ENCODE measurements around the gene DIP2B. TPM values are rescaled to one million over a fixed set of nuclear protein-coding genes. Genes with fewer than 3 reads are reported as not detected.

The DIP2B gene
- total and polyA plus RNA-seq, 10 donors, result 5.6 to 96.4 (median 61.6) TPM

GRCh38 chr12:50566066-50566465 is 61.3 kb downstream of the DIP2B start:
- Histone ChIP-seq H3K9me3 (no peaks in the 10 kb centered on the region), H3K36me3 (no peaks in the 10 kb centered on the region), H3K27me3 (replicated peaks in 1 of 7) (no peaks in the 10 kb centered on the region), H3K4me3 (no peak overlapping the region), H3K27ac (peak overlapping the region in 3 of 8 donors; percentile 8 to 27 (median 21)), H3K4me1 (peaks cover 24 to 94% (median 71%) of the 10 kb centered on the region in 6 donors)
- no peak for DNase-seq
- no peak for TF ChIP-seq POLR2AphosphoS5 (IDR thresholded peaks at IDR 0.05)
- TF ChIP-seq POLR2A (IDR thresholded peaks at IDR 0.05), result no peak
- TF ChIP-seq CTCF (IDR thresholded peaks at IDR 0.05 in 8 of 11, conservative IDR thresholded peaks at IDR 0.05 in 3 of 11), result no peak
- 93 to 97% (median 94%) methylated on average over 1 of the region's 1 CpG for WGBS, 5 donors
- intact Hi-C loops (cut with DNase I; ENCODE audit: low total_unique reads), result no loop called here

GRCh38 chr12:50567926-50568325 is 63.1 kb downstream of the DIP2B start:
- WGBS, 5 donors, result 53 to 81% (median 76%) methylated on average over 1 of the region's 1 CpG
- Histone ChIP-seq H3K27me3 (replicated peaks in 1 of 7) (no peaks in the 10 kb centered on the region), H3K9me3 (no peaks in the 10 kb centered on the region), H3K4me3 (no peak overlapping the region), H3K36me3 (no peaks in the 10 kb centered on the region), H3K27ac (peak overlapping the region; percentile 50 to 83 (median 72)), H3K4me1 (peaks cover 34 to 96% (median 77%) of the 10 kb centered on the region in 6 donors)
- no peak for DNase-seq
- intact Hi-C loops (cut with DNase I; ENCODE audit: low total_unique reads), result no loop called here
- no peak for TF ChIP-seq POLR2AphosphoS5 (IDR thresholded peaks at IDR 0.05)
- TF ChIP-seq POLR2A (IDR thresholded peaks at IDR 0.05), result no peak
- TF ChIP-seq CTCF (IDR thresholded peaks at IDR 0.05 in 8 of 11, conservative IDR thresholded peaks at IDR 0.05 in 3 of 11), result no peak

GRCh38 chr12:50568338-50569091 is 63.7 kb downstream of the DIP2B start:
- TF ChIP-seq CTCF (IDR thresholded peaks at IDR 0.05 in 8 of 11, conservative IDR thresholded peaks at IDR 0.05 in 3 of 11) (no peak), POLR2AphosphoS5 (IDR thresholded peaks at IDR 0.05) (no peak), POLR2A (IDR thresholded peaks at IDR 0.05) (no peak)
- no peak for DNase-seq
- no peaks in the 10 kb centered on the region for H3K27me3 ChIP-seq (replicated peaks in 1 of 7)
- intact Hi-C loops (cut with DNase I; ENCODE audit: low total_unique reads), result no loop called here
- H3K4me3 ChIP-seq, result no peak overlapping the region
- H3K27ac ChIP-seq, result peak overlapping the region; percentile 50 to 83 (median 72)
- 51 to 74% (median 63%) methylated on average over 4 of the region's 4 CpGs for WGBS, 5 donors
- no peaks in the 10 kb centered on the region for H3K9me3 ChIP-seq
- H3K36me3 ChIP-seq, result no peaks in the 10 kb centered on the region
- H3K4me1 ChIP-seq, result peaks cover 40 to 96% (median 80%) of the 10 kb centered on the region in 6 donors

GRCh38 chr12:50569321-50569720 is 64.5 kb downstream of the DIP2B start:
- no peak overlapping the region for H3K4me3 ChIP-seq
- H3K4me1 ChIP-seq, result peaks cover 43 to 96% (median 80%) of the 10 kb centered on the region in 6 donors
- no peaks in the 10 kb centered on the region for H3K9me3 ChIP-seq
- no peak for TF ChIP-seq CTCF (IDR thresholded peaks at IDR 0.05 in 8 of 11, conservative IDR thresholded peaks at IDR 0.05 in 3 of 11)
- peak in 1 of 3 donors; percentile 13 for TF ChIP-seq POLR2A (IDR thresholded peaks at IDR 0.05)
- no peaks in the 10 kb centered on the region for H3K27me3 ChIP-seq (replicated peaks in 1 of 7)
- intact Hi-C loops (cut with DNase I; ENCODE audit: low total_unique reads), result no loop called here
- H3K36me3 ChIP-seq, result no peaks in the 10 kb centered on the region
- no peak for DNase-seq
- 64 to 83% (median 74%) methylated on average over 2 of the region's 2 CpGs for WGBS, 5 donors
- peak overlapping the region in 7 of 8 donors; percentile 1 to 83 (median 72) for H3K27ac ChIP-seq

All from spleen (tissue), 11 donors.